Measurements from ENCODE around the gene ID2. TPM values are rescaled to one million over a fixed set of nuclear protein-coding genes. Genes with fewer than 3 reads are reported as not detected.

ID2 gene
- total and polyA plus RNA-seq, 2 of the 13 experiments (the other 11 are each of a cell fraction or from before 2014, with no cell fraction given): 214 to 719 TPM

DNA sequence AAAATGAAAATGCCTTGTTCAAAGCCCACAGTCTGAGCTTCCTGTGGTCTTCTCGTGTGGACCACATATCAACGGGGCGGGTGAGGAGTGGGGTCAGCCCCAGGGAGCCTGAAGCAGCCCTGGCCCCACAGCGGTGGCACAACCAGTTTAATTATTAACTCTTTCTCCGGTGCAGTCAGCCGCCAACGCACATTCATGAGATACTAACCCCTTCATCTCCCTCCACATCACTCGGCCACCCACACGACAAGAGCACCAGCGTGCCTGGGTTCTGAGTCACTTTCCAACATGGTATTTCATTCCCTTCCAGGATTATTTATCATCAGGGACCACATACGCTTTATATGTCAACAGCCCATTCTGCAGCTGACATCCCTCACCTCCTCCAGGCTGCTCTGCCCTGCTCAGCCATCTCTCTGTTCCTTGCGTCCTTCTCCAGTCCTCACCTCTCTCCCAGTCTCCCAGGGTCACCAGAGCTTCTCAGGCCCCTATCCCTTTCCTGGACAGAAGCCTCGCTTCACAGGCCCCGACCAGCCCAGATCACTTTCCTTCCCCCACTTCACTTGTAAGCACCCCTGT lies 48.0 kb upstream of the ID2 start (continued):
- TF ChIP-seq, protein P1, sequence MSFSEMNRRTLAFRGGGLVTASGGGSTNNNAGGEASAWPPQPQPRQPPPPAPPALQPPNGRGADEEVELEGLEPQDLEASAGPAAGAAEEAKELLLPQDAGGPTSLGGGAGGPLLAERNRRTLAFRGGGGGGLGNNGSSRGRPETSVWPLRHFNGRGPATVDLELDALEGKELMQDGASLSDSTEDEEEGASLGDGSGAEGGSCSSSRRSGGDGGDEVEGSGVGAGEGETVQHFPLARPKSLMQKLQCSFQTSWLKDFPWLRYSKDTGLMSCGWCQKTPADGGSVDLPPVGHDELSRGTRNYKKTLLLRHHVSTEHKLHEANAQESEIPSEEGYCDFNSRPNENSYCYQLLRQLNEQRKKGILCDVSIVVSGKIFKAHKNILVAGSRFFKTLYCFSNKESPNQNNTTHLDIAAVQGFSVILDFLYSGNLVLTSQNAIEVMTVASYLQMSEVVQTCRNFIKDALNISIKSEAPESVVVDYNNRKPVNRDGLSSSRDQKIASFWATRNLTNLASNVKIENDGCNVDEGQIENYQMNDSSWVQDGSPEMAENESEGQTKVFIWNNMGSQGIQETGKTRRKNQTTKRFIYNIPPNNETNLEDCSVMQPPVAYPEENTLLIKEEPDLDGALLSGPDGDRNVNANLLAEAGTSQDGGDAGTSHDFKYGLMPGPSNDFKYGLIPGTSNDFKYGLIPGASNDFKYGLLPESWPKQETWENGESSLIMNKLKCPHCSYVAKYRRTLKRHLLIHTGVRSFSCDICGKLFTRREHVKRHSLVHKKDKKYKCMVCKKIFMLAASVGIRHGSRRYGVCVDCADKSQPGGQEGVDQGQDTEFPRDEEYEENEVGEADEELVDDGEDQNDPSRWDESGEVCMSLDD (CRISPR knock-in tag; IDR thresholded peaks at IDR 0.05; ENCODE audit: borderline replicate concordance): no peak
- TF ChIP-seq ZBTB20 (CRISPR knock-in tag; IDR thresholded peaks at IDR 0.05; ENCODE audit: borderline replicate concordance, low read depth): no peak
- TF ChIP-seq U2AF1 (optimal IDR thresholded peaks at IDR 0.05; ENCODE audit: low read depth, low read length): no peak
- no peak for TF ChIP-seq NFE2 (CRISPR knock-in tag; IDR thresholded peaks at IDR 0.05)
- TF ChIP-seq, protein P2, sequence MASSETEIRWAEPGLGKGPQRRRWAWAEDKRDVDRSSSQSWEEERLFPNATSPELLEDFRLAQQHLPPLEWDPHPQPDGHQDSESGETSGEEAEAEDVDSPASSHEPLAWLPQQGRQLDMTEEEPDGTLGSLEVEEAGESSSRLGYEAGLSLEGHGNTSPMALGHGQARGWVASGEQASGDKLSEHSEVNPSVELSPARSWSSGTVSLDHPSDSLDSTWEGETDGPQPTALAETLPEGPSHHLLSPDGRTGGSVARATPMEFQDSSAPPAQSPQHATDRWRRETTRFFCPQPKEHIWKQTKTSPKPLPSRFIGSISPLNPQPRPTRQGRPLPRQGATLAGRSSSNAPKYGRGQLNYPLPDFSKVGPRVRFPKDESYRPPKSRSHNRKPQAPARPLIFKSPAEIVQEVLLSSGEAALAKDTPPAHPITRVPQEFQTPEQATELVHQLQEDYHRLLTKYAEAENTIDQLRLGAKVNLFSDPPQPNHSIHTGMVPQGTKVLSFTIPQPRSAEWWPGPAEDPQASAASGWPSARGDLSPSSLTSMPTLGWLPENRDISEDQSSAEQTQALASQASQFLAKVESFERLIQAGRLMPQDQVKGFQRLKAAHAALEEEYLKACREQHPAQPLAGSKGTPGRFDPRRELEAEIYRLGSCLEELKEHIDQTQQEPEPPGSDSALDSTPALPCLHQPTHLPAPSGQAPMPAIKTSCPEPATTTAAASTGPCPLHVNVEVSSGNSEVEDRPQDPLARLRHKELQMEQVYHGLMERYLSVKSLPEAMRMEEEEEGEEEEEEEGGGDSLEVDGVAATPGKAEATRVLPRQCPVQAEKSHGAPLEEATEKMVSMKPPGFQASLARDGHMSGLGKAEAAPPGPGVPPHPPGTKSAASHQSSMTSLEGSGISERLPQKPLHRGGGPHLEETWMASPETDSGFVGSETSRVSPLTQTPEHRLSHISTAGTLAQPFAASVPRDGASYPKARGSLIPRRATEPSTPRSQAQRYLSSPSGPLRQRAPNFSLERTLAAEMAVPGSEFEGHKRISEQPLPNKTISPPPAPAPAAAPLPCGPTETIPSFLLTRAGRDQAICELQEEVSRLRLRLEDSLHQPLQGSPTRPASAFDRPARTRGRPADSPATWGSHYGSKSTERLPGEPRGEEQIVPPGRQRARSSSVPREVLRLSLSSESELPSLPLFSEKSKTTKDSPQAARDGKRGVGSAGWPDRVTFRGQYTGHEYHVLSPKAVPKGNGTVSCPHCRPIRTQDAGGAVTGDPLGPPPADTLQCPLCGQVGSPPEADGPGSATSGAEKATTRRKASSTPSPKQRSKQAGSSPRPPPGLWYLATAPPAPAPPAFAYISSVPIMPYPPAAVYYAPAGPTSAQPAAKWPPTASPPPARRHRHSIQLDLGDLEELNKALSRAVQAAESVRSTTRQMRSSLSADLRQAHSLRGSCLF (CRISPR knock-in tag; IDR thresholded peaks at IDR 0.05; ENCODE audit: borderline replicate concordance): no peak
- TF ChIP-seq NCOA1 (CRISPR knock-in tag; IDR thresholded peaks at IDR 0.05): no peak
- TF ChIP-seq NCOR1 (IDR thresholded peaks at IDR 0.05; ENCODE audit: borderline replicate concordance, low read length): peak; percentile 65; the same call in 1 of the 2 replicates
- TF ChIP-seq ZNF652 (CRISPR knock-in tag; IDR thresholded peaks at IDR 0.05; ENCODE audit: borderline replicate concordance, low read depth): peak; percentile 97
- no peak for TF ChIP-seq ZBTB21 (CRISPR knock-in tag; IDR thresholded peaks at IDR 0.05)
- TF ChIP-seq ZFP37 (CRISPR knock-in tag; IDR thresholded peaks at IDR 0.05; ENCODE audit: borderline replicate concordance): no peak
- TF ChIP-seq TSC22D2 (CRISPR knock-in tag; IDR thresholded peaks at IDR 0.05; ENCODE audit: borderline replicate concordance): no peak
- no peak for TF ChIP-seq SCMH1 (CRISPR knock-in tag; IDR thresholded peaks at IDR 0.05; ENCODE audit: borderline replicate concordance)
- TF ChIP-seq HHEX (CRISPR knock-in tag; IDR thresholded peaks at IDR 0.05): no peak
- 0 out of 2 replicates have a peak, but pooled peaks have one; percentile 65 for TF ChIP-seq PRMT3 (CRISPR knock-in tag; IDR thresholded peaks at IDR 0.05; ENCODE audit: borderline replicate concordance, low read depth)
- no peak for TF ChIP-seq ZNF674 (CRISPR knock-in tag; IDR thresholded peaks at IDR 0.05; ENCODE audit: low read depth)
- TF ChIP-seq, protein P3, sequence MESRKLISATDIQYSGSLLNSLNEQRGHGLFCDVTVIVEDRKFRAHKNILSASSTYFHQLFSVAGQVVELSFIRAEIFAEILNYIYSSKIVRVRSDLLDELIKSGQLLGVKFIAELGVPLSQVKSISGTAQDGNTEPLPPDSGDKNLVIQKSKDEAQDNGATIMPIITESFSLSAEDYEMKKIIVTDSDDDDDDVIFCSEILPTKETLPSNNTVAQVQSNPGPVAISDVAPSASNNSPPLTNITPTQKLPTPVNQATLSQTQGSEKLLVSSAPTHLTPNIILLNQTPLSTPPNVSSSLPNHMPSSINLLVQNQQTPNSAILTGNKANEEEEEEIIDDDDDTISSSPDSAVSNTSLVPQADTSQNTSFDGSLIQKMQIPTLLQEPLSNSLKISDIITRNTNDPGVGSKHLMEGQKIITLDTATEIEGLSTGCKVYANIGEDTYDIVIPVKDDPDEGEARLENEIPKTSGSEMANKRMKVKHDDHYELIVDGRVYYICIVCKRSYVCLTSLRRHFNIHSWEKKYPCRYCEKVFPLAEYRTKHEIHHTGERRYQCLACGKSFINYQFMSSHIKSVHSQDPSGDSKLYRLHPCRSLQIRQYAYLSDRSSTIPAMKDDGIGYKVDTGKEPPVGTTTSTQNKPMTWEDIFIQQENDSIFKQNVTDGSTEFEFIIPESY (CRISPR knock-in tag; IDR thresholded peaks at IDR 0.05): 0 out of 2 replicates have a peak, but pooled peaks have one; percentile 28
- TF ChIP-seq NKX3-1 (CRISPR knock-in tag; IDR thresholded peaks at IDR 0.05): no peak
- TF ChIP-seq, protein P4, sequence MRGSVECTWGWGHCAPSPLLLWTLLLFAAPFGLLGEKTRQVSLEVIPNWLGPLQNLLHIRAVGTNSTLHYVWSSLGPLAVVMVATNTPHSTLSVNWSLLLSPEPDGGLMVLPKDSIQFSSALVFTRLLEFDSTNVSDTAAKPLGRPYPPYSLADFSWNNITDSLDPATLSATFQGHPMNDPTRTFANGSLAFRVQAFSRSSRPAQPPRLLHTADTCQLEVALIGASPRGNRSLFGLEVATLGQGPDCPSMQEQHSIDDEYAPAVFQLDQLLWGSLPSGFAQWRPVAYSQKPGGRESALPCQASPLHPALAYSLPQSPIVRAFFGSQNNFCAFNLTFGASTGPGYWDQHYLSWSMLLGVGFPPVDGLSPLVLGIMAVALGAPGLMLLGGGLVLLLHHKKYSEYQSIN (CRISPR knock-in tag; IDR thresholded peaks at IDR 0.05; ENCODE audit: borderline replicate concordance): no peak
- TF ChIP-seq CHCHD3 (CRISPR knock-in tag; IDR thresholded peaks at IDR 0.05): no peak
- TF ChIP-seq FOSL1 (CRISPR knock-in tag; IDR thresholded peaks at IDR 0.05; ENCODE audit: borderline replicate concordance): peak; percentile 86

Data from HepG2 (cell line).